Parathyroid adenoma (tissue), 2 donors: Measurements from ENCODE around the gene MCU.
A peak's percentile ranks its signal among the peaks of the same experiment; 100 is the strongest.

Experiments
- H2AFZ ChIP-seq: fragments of 300-600 bp; sonication (generic); one replicate; pipeline ENCODE4 v1.7.0; 2017; ENCODE audit warnings: antibody characterized with exemption, mild to moderate bottlenecking
- H3K27ac ChIP-seq: fragments of 300-600 bp; sonication (generic); one replicate; pipeline ENCODE4 v1.7.0; 2017
- H3K27me3 ChIP-seq: fragments of 300-600 bp; sonication (generic); one replicate; pipeline ENCODE4 v1.7.0; 2017; ENCODE audit warnings: low read length; ENCODE audit not compliant: control insufficient read depth, insufficient read depth
- H3K36me3 ChIP-seq: fragments of 300-600 bp; sonication (generic); one replicate; pipeline ENCODE4 v1.7.0; 2017; ENCODE audit warnings: low read length; ENCODE audit not compliant: control insufficient read depth, insufficient read depth
- H3K4me1 ChIP-seq: fragments of 300-600 bp; sonication (generic); one replicate; pipeline ENCODE4 v1.7.0; 2017; ENCODE audit warnings: control low read depth
- H3K4me2 ChIP-seq: fragments of 300-600 bp; sonication (generic); one replicate; pipeline ENCODE4 v1.7.0; 2017; ENCODE audit warnings: low read length
- H3K4me3 ChIP-seq: fragments of 300-600 bp; sonication (generic); one replicate; pipeline ENCODE4 v1.7.0; 2017; ENCODE audit warnings: low read depth, low read length
- H3K79me2 ChIP-seq: fragments of 300-600 bp; sonication (generic); one replicate; pipeline ENCODE4 v1.7.0; 2017; ENCODE audit warnings: control low read depth
- H3K9ac ChIP-seq: fragments of 300-600 bp; sonication (generic); one replicate; pipeline ENCODE4 v1.7.0; 2017; ENCODE audit warnings: mild to moderate bottlenecking
- H3K9me3 ChIP-seq: fragments of 300-600 bp; sonication (generic); one replicate; pipeline ENCODE4 v1.7.0; 2017; ENCODE audit warnings: low read length; ENCODE audit not compliant: control insufficient read depth
- CTCF ChIP-seq: fragments of 300-600 bp; sonication (generic); IDR thresholded peaks from one replicate; pipeline ENCODE4 v1.7.0; 2017; ENCODE audit warnings: antibody characterized with exemption, mild to moderate bottlenecking
- donor health status: primary hyperparathyroidism.

Gene MCU

GRCh38 chr10:72830625-72831024 is 138.7 kb downstream of the MCU start:
- no peak overlapping the region for H3K27ac ChIP-seq

GRCh38 chr10:72831696-72832409 is 139.9 kb downstream of the MCU start:
- Histone ChIP-seq H2AFZ (no peak overlapping the region), H3K27me3 (no peaks in the 10 kb centered on the region), H3K36me3 (no peaks in the 10 kb centered on the region), H3K9me3 (no peaks in the 10 kb centered on the region), H3K4me3 (no peak overlapping the region), H3K27ac (no peak overlapping the region), H3K4me1 (no peaks in the 10 kb centered on the region), H3K79me2 (peaks cover 2% of the 10 kb centered on the region), H3K4me2 (no peak overlapping the region), H3K9ac (no peak overlapping the region)
- TF ChIP-seq CTCF = no peak

More at GRCh38 chr10:72830625-72831024, 138.7 kb downstream of the MCU start:
- H3K9ac ChIP-seq = no peak overlapping the region
- H3K36me3 ChIP-seq = no peaks in the 10 kb centered on the region
- no peaks in the 10 kb centered on the region for H3K4me1 ChIP-seq
- no peak for TF ChIP-seq CTCF
- H3K4me2 ChIP-seq = no peak overlapping the region
- H3K27me3 ChIP-seq = no peaks in the 10 kb centered on the region
- no peak overlapping the region for H2AFZ ChIP-seq
- no peaks in the 10 kb centered on the region for H3K9me3 ChIP-seq
- no peak overlapping the region for H3K4me3 ChIP-seq
- H3K79me2 ChIP-seq = peaks cover 2% of the 10 kb centered on the region

DNA sequence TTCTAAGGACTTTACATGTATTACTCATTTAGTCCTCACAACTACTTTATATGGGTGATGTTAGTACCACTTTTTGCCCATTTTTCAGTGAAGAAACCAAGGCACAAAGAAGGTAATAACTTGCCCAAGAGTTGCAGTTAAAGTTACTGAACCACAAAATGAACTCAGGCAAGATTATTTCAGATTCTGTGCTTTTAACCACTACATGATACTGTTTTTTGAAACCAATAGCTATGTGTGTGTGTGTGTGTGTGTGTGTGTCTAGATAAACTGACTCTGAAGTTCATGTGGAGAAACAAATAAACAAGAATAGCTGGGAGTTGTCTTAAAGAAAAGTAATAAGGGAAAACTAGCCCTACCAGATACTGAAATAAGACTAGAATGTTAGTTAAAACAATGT is 140.8 kb downstream of the MCU start:
- Histone ChIP-seq H3K27me3 (no peaks in the 10 kb centered on the region), H3K27ac (no peak overlapping the region), H3K36me3 (no peaks in the 10 kb centered on the region), H3K9ac (no peak overlapping the region), H3K4me3 (no peak overlapping the region), H2AFZ (no peak overlapping the region), H3K9me3 (no peaks in the 10 kb centered on the region), H3K79me2 (peaks cover 2% of the 10 kb centered on the region), H3K4me2 (no peak overlapping the region), H3K4me1 (no peaks in the 10 kb centered on the region)
- TF ChIP-seq CTCF = no peak

GRCh38 chr10:72834183-72834825 is 142.4 kb downstream of the MCU start:
- TF ChIP-seq CTCF = peak; percentile 62
- H3K27me3 ChIP-seq = no peaks in the 10 kb centered on the region
- H3K4me2 ChIP-seq = no peak overlapping the region
- no peak overlapping the region for H3K9ac ChIP-seq
- no peaks in the 10 kb centered on the region for H3K9me3 ChIP-seq
- H3K4me3 ChIP-seq = no peak overlapping the region
- peaks cover 2% of the 10 kb centered on the region for H3K79me2 ChIP-seq
- H3K4me1 ChIP-seq = no peaks in the 10 kb centered on the region
- no peak overlapping the region for H3K27ac ChIP-seq
- no peak overlapping the region for H2AFZ ChIP-seq
- no peaks in the 10 kb centered on the region for H3K36me3 ChIP-seq
